Measurements from ENCODE around the gene KLK3. TPM values are rescaled to one million over a fixed set of nuclear protein-coding genes. Genes with fewer than 3 reads are reported as not detected.

Gene KLK3
- total and polyA plus RNA-seq, 2 of the 13 experiments (the other 11 are each of a cell fraction or from before 2014, with no cell fraction given): not detected

DNA sequence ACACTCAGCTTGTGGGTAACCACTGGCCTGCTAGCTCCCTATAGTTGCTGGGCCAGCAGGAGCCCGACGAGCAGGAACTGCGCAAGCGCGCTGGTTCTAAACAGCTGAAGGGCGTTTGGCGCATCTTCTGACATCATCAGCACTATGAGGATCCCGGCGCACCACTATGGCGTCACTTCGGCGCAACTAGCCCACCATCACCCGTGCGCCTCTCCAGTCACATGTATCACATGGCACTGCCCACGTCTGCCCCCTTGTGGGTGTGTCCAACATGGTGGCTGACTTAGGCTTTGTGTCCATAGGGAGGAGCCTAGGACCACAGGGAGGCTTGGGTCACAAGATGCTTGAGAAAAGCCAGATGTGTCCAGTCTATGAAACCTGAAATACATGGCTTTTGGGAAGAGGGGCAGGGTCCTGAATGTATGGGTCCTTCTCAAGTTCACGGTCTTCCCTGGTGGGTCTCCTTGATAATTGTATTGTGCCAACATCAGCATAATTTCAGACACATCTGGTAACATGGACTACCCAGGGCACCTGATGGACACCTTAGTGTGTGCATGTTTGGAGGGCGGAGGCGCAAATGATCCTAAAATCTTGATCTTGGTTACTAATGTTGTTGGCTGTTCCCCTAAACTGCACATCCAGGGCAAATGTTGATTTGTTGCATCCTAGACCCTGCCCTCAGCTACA, 38.5 kb downstream of the KLK3 start:
- TF ChIP-seq, protein P1, sequence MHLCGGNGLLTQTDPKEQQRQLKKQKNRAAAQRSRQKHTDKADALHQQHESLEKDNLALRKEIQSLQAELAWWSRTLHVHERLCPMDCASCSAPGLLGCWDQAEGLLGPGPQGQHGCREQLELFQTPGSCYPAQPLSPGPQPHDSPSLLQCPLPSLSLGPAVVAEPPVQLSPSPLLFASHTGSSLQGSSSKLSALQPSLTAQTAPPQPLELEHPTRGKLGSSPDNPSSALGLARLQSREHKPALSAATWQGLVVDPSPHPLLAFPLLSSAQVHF (CRISPR knock-in tag; IDR thresholded peaks at IDR 0.05): no peak
- no peak for TF ChIP-seq MTF1 (CRISPR knock-in tag; IDR thresholded peaks at IDR 0.05)
- TF ChIP-seq, protein P2, sequence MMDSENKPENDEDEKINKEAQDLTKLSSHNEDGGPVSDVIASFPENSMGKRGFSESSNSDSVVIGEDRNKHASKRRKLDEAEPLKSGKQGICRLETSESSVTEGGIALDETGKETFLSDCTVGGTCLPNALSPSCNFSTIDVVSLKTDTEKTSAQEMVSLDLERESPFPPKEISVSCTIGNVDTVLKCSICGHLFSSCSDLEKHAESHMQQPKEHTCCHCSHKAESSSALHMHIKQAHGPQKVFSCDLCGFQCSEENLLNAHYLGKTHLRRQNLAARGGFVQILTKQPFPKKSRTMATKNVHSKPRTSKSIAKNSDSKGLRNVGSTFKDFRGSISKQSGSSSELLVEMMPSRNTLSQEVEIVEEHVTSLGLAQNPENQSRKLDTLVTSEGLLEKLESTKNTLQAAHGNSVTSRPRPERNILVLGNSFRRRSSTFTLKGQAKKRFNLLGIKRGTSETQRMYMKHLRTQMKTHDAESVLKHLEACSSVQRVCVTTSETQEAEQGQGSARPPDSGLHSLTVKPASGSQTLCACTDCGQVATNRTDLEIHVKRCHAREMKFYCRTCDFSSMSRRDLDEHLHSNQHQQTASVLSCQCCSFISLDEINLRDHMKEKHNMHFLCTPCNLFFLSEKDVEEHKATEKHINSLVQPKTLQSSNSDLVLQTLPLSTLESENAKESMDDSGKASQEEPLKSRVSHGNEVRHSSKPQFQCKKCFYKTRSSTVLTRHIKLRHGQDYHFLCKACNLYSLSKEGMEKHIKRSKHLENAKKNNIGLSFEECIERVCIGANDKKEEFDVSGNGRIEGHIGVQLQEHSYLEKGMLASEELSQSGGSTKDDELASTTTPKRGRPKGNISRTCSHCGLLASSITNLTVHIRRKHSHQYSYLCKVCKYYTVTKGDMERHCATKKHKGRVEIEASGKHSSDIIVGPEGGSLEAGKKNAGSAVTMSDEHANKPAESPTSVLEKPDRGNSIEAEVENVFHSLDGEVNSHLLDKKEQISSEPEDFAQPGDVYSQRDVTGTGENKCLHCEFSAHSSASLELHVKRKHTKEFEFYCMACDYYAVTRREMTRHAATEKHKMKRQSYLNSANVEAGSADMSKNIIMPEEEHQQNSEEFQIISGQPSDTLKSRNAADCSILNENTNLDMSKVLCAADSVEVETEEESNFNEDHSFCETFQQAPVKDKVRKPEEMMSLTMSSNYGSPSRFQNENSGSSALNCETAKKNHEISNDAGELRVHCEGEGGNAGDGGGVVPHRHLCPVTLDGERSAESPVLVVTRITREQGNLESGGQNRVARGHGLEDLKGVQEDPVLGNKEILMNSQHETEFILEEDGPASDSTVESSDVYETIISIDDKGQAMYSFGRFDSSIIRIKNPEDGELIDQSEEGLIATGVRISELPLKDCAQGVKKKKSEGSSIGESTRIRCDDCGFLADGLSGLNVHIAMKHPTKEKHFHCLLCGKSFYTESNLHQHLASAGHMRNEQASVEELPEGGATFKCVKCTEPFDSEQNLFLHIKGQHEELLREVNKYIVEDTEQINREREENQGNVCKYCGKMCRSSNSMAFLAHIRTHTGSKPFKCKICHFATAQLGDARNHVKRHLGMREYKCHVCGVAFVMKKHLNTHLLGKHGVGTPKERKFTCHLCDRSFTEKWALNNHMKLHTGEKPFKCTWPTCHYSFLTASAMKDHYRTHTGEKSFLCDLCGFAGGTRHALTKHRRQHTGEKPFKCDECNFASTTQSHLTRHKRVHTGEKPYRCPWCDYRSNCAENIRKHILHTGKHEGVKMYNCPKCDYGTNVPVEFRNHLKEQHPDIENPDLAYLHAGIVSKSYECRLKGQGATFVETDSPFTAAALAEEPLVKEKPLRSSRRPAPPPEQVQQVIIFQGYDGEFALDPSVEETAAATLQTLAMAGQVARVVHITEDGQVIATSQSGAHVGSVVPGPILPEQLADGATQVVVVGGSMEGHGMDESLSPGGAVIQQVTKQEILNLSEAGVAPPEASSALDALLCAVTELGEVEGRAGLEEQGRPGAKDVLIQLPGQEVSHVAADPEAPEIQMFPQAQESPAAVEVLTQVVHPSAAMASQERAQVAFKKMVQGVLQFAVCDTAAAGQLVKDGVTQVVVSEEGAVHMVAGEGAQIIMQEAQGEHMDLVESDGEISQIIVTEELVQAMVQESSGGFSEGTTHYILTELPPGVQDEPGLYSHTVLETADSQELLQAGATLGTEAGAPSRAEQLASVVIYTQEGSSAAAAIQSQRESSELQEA (CRISPR knock-in tag; IDR thresholded peaks at IDR 0.05; ENCODE audit: not compliant biosample characterization): no peak
- no peak for TF ChIP-seq PPARG (CRISPR knock-in tag; conservative IDR thresholded peaks at IDR 0.05)
- TF ChIP-seq MAFK (conservative IDR thresholded peaks at IDR 0.05 in 1 of 2, IDR thresholded peaks at IDR 0.05 in 1 of 2; ENCODE audit: low read length in 2 of 2): peak; percentile 71 to 84
- TF ChIP-seq HOXA3 (CRISPR knock-in tag; IDR thresholded peaks at IDR 0.05): 0 out of 2 replicates have a peak, but pooled peaks have one; percentile 20
- TF ChIP-seq, protein P3, sequence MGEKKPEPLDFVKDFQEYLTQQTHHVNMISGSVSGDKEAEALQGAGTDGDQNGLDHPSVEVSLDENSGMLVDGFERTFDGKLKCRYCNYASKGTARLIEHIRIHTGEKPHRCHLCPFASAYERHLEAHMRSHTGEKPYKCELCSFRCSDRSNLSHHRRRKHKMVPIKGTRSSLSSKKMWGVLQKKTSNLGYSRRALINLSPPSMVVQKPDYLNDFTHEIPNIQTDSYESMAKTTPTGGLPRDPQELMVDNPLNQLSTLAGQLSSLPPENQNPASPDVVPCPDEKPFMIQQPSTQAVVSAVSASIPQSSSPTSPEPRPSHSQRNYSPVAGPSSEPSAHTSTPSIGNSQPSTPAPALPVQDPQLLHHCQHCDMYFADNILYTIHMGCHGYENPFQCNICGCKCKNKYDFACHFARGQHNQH (CRISPR knock-in tag; IDR thresholded peaks at IDR 0.05): no peak
- peak; percentile 76 for TF ChIP-seq MAFF (IDR thresholded peaks at IDR 0.05; ENCODE audit: low read depth, low read length)
- TF ChIP-seq ZFP62 (CRISPR knock-in tag; IDR thresholded peaks at IDR 0.05): no peak
- TF ChIP-seq, protein P4, sequence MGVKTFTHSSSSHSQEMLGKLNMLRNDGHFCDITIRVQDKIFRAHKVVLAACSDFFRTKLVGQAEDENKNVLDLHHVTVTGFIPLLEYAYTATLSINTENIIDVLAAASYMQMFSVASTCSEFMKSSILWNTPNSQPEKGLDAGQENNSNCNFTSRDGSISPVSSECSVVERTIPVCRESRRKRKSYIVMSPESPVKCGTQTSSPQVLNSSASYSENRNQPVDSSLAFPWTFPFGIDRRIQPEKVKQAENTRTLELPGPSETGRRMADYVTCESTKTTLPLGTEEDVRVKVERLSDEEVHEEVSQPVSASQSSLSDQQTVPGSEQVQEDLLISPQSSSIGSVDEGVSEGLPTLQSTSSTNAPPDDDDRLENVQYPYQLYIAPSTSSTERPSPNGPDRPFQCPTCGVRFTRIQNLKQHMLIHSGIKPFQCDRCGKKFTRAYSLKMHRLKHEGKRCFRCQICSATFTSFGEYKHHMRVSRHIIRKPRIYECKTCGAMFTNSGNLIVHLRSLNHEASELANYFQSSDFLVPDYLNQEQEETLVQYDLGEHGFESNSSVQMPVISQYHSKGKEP (CRISPR knock-in tag; IDR thresholded peaks at IDR 0.05): no peak
- H4K20me1 ChIP-seq (ENCODE audit: insufficient read depth, low read length): no peaks in the 10 kb centered on the region
- ChIA-PET POLR2A (no interaction called here), CTCF (ENCODE audit: low intra/inter-chr PET ratio, low total read pairs) (no interaction called here)
- DNase-seq (ENCODE audit: low spot score): no peak
- H3K4me3 ChIP-seq (replicated peaks in 1 of 3; ENCODE audit: insufficient read depth in 1 of 3, low read depth in 2 of 3, low read length in 3 of 3): no peak overlapping the region
- no peaks in the 10 kb centered on the region; a peak in 1 of 5 replicates for H3K27me3 ChIP-seq (ENCODE audit: control insufficient read depth in 1 of 2, insufficient read depth in 2 of 2, low read length in 2 of 2)
- H3K4me1 ChIP-seq (ENCODE audit: insufficient read depth, low read length): no peaks in the 10 kb centered on the region
- H2AFZ ChIP-seq (ENCODE audit: low read length): no peak overlapping the region
- intact Hi-C loops (cut with micrococcal nuclease; ENCODE audit: unreplicated experiment) (no loop called here), in situ Hi-C loops (cut with HindIII; ENCODE audit: extremely low pct_ligation_motif_present, low pct_unique_long_range_greater_than_20kb) (no loop called here)
- H3K9ac ChIP-seq (ENCODE audit: insufficient read depth, low read depth, low read length): no peak overlapping the region
- no TSS peak for BruUV-seq (replicated peaks)
- ATAC-seq: no peak
- FAIRE-seq: no peak
- H3K9me3 ChIP-seq (ENCODE audit: low read length): no peaks in the 10 kb centered on the region
- WGBS (ENCODE audit: low lambda C conversion rate): 81% methylated on average over 16 of the region's 18 CpGs
- no peak overlapping the region for H3K27ac ChIP-seq (ENCODE audit: extremely low read length, insufficient read depth, low read length)
- H3K36me3 ChIP-seq (replicated peaks in 1 of 2; ENCODE audit: control insufficient read depth in 1 of 2, insufficient read depth in 2 of 2, low read length in 2 of 2): no peaks in the 10 kb centered on the region
- H3K4me2 ChIP-seq (ENCODE audit: low read depth, low read length): no peak overlapping the region
- H3K79me2 ChIP-seq (ENCODE audit: insufficient read depth, low read length): no peaks in the 10 kb centered on the region

Data from HepG2 (cell line).